22Rv1 (cell line): ENCODE measurements around the gene AKR1E2.
"Not testable (repeated sequence)": the region's sequence is repeated elsewhere in the genome, so short reads cannot be mapped to it uniquely, and the experiment has no call there.

Experiments
- H3K27ac ChIP-seq: fragments of 450-650 bp; 2 replicates; pipeline ENCODE4 v1.5.1; 2017
- ZFX ChIP-seq: fragments of 450-650 bp; IDR thresholded peaks from 2 replicates; pipeline ENCODE4 v1.6.1; 2017; ENCODE audit warnings: antibody characterized with exemption, borderline replicate concordance
- TF ChIP-seq, protein P1 (sequence below): fragments of 450-650 bp; IDR thresholded peaks from 2 replicates; pipeline ENCODE4 v1.5.1; 2017; ENCODE audit warnings: mild to moderate bottlenecking

AKR1E2 gene

DNA sequence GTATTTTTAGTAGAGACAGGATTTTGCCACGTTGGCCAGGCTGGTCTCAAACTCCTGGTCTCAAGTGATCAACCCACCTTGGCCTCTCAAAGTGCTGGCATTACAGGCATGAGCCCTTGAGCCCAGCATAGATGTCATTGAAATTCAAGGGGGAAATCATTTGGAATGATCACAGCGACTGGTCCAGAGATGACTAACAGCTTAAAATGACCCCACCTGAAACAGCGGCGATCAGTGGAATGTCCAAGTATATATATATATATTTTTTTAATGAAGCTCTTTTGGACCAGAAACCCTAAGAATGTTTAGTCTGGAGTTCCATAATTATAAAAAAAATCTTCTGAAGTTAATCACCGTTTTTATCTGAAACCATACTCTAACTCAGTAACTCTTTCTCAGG is 12.5 kb upstream of the AKR1E2 start:
- no peak overlapping the region for H3K27ac ChIP-seq
- TF ChIP-seq, protein P1, sequence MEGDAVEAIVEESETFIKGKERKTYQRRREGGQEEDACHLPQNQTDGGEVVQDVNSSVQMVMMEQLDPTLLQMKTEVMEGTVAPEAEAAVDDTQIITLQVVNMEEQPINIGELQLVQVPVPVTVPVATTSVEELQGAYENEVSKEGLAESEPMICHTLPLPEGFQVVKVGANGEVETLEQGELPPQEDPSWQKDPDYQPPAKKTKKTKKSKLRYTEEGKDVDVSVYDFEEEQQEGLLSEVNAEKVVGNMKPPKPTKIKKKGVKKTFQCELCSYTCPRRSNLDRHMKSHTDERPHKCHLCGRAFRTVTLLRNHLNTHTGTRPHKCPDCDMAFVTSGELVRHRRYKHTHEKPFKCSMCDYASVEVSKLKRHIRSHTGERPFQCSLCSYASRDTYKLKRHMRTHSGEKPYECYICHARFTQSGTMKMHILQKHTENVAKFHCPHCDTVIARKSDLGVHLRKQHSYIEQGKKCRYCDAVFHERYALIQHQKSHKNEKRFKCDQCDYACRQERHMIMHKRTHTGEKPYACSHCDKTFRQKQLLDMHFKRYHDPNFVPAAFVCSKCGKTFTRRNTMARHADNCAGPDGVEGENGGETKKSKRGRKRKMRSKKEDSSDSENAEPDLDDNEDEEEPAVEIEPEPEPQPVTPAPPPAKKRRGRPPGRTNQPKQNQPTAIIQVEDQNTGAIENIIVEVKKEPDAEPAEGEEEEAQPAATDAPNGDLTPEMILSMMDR, result no peak
- no peak for TF ChIP-seq ZFX

DNA sequence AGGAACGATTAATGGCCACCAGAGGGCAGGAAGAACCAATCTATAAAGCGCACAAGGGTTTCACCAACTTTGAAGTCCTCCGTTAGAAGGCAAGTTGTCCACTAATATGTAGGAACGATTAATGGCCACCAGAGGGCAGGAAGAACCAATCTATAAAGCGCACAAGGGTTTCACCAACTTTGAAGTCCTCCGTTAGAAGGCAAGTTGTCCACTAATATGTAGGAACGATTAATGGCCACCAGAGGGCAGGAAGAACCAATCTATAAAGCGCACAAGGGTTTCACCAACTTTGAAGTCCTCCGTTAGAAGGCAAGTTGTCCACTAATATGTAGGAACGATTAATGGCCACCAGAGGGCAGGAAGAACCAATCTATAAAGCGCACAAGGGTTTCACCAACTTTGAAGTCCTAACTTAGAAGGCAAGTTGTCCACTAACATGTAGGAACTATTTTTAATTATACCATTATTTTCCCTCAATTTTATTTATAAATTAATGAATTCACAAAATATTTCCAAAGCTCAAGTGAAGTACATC is 10.3 kb upstream of the AKR1E2 start:
- not testable (repeated sequence) for H3K27ac ChIP-seq
- TF ChIP-seq, protein P1, result peak; percentile 39; the same call in 1 of the 2 replicates

DNA sequence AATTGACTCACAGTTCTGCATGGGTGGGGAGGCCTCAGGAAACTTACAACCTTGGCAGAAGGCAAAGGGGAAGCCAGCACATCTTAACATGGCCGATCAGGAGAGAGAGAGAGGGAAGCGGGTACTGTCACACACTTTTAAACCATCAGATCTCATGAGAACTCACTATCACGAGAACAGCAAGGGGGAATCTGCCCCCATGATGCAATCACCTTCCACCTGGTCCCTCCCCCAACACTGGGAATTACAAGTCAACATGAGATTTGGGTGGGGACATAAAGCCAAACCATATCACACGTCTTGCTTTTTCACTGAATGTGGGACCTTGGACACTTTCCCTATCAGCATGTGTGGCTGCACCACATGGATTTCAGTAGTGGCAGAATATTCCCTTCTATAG is 9.0 kb upstream of the AKR1E2 start:
- H3K27ac ChIP-seq, result no peak overlapping the region
- TF ChIP-seq, protein P1, result no peak
- TF ChIP-seq ZFX, result no peak

DNA sequence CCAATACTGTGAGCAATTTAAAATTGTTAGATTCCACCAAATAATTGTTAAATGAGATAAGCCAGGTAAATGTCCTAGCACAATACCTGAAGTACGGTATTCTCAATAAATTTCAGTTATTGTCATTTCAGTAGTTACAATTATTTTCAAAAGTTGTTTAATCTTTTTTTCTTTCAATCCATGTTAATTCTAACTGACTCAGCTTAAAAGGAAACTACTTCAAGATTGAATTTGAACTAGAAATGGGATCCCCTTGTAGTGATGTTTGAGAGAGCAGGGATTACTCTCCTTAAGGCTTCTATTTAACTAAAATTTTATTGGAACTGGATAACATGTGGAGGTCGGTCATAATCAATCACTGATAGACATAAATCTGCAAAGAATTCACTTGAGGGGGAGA is 6.9 kb upstream of the AKR1E2 start:
- no peak overlapping the region for H3K27ac ChIP-seq
- TF ChIP-seq, protein P1, result no peak
- no peak for TF ChIP-seq ZFX

DNA sequence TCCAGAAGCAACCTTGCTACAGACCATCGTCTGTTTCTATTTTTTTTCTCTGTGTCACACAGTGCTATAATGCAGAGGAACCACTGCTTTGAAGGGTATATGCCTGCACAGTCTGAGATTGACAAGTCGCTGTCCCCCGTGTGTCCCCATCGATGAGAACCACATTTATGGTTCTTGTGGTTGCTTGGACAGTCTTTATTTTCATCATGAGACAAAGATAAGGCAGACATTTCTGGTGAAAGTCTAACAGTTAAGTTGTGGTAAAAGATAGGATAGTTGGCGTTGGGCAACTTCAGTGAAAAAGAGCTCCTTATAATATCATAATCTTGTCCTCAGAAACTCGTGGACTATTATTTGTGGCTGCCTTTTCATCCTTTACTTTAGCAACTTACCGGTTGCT is 6.3 kb upstream of the AKR1E2 start:
- no peak overlapping the region for H3K27ac ChIP-seq
- TF ChIP-seq, protein P1, result no peak
- TF ChIP-seq ZFX, result no peak

DNA sequence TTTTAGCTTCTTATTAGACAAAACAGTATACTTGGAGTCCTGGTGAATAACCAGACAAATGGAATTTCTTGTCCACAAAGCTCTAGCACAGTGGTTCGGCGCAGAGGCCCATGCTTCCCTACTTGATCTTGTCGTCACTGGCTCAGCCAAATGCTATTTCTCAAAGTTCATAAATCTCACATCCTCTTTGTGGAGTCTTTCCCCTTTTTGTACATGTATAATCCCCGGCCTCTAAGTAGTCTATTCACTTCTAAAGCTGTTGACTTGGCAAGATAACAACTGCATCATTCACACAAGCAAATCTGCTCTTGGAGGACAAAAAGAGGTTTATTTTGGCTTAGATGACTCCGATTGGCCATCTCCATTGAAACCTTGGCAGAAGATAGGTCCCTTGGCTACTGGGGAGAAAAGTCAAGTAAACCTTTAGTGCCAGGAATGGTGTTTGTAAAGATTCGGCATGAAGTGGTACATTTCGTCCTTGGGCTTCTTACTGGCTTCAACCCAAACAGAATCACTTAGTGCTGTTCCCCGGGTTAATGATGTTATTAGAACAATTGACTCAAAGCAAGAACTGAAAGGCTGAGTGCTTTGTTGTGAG is 5.1 kb upstream of the AKR1E2 start:
- no peak for TF ChIP-seq ZFX
- TF ChIP-seq, protein P1, result no peak
- no peak overlapping the region for H3K27ac ChIP-seq

DNA sequence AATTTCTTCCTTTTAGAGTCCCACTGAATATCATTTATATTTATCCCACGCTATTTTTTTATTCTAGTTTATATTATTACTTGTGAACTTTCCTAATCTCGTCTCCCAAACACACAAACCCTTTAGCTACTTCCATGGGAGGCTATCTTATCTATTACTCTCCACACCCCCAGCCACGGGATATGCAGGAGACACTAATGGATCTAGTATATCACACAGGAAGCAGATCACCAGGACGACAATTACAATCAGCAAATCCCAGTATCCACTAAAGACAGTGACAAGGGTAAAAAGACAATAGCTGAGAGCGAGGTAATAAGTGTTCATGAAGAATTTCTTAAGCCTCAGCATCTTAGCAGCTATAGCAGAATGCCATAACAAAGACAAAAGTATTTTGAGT is 3.8 kb upstream of the AKR1E2 start:
- TF ChIP-seq, protein P1, result no peak
- TF ChIP-seq ZFX, result no peak
- no peak overlapping the region for H3K27ac ChIP-seq
